Fibroblast of skin of right quadriceps (primary cell): ENCODE results near the gene CYBA.

Experiments
- DNase-seq: peaks from one replicate; pipeline ENCODE4 v3.0.0-alpha.2; 2013

The CYBA gene

DNA sequence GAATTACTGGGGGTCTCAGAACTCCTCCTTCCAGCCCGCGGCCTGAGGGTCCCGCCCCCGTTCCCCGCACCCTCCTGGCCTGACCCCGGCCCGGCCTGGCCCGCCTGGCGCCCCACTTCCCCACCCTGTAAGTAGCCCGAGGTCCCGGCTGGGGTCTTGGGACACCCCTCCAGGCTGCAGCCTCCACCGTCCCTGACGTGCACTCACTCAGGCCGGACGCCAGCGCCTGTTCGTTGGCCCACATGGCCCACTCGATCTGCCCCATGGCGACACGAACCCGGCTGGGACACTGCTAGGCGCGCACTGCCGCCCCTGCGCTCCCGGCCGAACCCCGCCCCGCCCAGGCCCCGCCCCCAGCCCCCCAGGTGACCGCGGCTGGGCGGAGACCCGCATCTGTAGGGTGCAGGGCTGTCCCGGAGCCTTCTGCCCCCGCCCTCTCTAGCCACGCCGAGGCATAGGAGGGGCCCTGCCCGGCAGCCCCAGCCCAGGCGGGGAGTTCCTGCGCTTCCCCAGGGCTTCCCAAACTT is at the start of gene CYBA:
Gene CYBA, minus strand, starts transcription at position 305 of the 527 bp plus-strand sequence. Its CDS starts 40 bp downstream, at position 265.
- DNase-seq = peak; percentile 52

DNA sequence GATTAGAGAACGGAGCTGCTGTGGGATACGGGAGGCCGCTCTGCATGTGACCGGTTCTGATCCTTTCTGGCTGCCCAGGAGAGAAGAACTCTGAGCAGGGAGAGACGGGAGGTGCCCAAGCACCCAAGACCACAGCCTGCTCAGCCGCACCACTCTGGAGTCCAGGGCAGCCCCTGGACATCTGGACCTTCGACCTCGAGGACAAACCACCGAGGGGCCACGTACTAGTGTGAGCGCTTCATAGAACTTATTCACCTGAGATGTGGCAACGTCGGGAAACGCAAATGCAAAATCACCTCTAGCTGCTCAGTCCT is 49.4 kb upstream of the CYBA start:
- DNase-seq = no peak

DNA sequence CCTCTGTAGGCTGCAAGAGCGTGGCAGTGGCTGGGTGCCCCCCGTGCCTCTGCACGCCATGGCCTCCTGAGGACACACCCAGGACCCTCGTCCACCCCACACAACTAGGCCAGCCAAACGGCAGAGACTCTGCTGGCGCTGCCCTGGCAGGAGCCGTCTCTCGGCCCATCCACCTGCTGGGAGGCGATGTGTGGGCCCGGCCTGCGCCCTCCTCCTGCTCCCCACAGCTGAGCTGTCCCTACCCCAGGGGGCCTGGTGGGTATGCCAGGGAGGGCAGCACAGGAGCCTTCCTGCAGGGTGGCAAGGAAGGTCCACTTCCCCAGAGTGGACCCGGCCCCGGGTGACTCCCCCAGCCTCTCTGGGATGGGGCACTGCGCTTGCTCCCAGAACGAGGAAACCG is 48.3 kb upstream of the CYBA start:
- no peak for DNase-seq

DNA sequence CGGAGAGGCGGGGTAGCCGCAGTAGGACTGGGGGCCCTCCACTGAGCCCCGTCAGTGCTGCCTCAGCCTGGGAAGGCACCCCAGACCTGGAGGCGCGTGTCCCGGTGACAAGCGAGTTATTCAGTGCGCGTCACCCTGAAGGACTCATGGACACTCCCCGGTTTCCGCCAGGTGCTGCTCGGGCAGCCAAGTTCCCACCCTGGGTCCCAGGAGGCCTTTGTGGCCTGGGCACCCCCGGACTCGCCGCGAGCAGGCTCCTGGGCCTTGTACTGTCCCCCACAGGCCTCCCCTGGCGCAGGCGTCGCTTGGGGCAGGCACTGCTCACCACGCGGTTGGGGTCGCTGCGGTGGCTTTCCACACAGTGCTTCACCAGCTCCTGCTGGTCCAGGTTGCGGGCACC is 47.8 kb upstream of the CYBA start:
- DNase-seq = no peak

DNA sequence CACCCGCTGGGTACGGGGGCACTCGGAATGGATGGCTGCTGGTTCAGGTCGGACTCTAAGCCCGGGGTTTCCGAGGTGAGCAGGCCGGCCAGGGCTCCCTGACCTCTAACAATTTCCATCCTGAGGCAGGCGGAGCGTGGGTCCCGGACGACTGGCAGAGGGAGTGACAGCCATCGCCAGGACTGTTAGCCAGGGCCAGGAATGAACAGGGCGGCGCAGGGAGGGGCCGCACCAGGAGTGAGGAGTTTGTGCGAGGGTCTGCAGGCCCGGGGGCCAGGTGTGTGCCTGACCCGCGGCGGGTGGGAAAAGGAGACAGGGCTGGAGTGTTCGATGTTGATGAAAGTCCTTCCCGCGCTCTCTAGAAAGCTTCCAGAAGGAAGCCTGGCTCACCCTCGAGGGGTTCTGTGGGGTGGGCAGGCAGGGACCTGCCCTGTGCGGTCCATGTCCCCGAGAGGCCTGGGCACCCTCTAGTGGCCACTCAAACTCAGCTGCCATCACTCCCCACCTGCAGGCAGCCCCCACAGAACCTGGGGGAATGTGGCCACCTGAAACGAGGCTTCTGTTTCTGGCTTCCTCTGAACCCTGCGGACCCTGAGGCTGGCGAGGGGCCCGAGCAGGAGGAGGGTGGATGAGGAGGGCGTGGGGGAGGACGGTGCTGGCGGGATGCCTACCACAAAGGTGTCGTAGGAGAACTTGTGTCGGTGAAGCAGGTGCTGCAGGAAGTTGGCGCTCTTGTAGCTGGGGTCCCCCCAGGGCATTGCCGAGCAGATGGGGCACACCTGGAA is 47.2 kb upstream of the CYBA start:
- DNase-seq = no peak

DNA sequence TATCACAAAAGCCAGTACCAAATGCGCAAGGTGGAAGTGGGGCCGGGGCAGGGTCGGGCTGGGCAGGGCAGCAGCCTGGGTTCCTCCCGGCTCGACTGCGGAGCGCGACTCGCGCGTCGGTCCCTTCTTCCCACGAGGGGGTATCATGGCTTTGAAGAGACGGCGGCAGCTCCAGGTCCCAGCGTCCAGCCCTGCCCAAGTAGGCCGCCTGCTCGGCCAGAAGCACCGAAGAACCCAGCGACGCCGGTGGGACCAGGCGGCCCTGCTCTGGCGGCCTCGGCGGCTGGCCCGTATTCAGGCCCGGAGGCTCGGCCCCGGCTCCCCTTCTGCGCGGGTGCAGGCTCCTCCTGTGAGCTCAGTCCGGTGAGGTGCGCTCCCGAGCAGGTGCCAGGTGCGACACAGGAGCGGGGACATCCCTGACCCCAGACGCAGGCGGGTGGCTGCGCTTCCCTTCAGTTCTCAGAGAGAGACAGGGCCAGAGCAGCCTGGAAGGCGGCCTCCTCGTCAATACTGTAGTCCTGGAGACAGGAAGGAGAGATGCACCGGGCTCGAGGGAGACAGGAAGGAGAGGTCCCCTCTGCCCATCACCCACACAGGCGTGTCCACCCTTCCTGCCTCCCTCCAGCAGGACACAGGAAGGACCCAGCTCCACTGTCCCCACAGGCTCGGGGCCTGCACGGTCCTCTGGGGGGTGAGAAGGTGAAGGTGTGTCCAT is 46.4 kb upstream of the CYBA start:
- DNase-seq = no peak

DNA sequence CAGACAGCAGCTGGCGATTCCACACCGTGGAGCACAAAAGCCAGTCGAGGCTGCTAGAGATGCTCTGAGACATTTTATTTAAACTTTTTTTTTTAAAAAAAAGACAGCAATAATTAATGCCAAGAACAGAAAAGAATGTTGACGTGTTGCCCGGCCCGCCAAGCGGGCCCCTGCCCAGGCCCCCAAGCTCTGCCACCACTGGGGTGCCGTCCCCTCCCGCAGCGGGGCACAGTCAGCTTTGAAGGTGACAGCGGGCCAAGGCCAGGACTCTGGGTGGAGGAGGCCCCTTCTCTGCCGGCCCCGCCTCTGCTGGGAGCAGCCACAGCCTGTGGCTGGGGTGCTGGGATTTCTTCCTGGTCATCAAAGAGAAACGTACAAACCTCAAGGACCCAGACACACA is 45.6 kb upstream of the CYBA start:
- no peak for DNase-seq

DNA sequence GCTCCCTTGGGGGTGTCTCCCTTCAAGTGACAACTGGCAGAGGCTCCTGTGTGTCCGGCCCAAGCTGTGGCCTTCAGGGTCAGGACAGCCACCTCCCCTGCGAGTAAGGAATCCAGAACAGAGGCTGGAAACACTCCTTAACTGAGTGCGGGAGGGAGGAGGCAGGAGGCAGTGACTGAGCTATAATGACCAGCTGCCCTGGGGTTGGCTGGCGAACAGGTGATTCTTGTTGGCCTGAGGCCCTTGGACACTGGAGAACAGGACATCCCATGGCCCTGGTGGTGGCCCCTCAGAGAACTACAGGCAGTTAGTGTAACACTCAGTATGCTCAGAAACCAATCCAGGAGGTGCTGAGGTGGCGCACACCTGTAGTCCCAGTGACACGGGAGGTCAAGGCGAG is 44.9 kb upstream of the CYBA start:
- no peak for DNase-seq

DNA sequence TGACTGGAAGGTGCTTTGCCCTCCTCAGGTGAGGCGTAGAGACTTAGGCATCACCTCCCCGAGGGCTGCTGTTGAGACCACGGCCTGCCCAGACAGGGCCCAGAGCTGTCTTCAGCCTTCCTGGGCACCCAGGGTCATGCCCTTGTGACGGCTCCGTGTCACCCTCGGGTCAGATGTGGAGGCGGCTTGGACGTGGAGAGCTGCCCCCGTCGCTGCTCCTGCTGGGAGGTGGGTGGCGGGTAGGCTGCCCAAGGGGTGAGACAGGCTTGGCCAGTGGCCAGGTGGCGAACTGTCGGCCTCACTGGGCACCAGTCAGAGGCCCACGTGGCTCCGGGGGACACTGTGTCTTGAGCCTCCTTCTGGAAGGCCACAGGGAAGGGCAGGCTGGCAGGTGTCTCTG is 44.4 kb upstream of the CYBA start:
- no peak for DNase-seq

DNA sequence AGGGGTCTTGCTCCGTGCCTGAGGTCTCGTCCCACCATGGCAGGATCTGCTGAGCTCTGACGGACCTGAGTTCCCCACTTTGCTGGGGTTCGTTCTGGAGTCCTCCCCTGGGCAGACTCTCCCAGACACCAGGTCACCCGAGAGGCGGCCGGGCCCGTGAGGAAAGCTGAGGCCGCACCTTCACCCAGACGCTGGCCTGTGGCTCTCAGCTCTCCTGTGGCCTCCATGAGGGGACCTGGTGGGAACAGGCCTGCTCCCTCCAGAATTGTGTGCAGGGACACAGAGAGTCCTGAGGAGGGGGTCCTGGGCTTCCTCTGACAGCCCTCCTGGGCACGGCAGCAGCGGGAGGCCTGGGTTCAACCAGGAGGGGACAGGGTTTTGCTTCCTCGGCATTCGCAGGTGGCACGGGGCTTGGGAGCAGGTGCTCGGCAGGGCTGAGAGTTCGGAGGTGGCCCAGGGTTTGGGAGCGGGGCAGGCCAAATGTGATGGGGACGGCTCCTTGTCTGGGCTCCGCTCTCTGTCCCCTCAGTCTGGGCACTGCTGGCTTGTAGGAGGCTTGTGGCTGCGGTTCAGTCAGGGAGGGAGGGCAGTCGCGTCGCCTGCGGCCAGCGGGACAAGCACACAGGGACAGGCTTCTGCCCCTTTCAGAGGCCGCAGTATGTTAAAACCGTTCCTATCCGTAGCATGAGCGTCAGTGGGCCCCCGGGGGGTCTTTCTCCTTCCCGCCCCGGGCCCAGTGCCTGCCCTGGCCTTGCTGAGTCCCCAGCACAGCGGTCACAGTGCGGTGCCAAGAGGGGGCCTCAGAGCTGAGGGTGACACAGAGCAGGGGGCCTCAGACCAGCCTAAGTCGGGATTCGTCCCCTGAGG is 43.6 kb upstream of the CYBA start:
- no peak for DNase-seq

DNA sequence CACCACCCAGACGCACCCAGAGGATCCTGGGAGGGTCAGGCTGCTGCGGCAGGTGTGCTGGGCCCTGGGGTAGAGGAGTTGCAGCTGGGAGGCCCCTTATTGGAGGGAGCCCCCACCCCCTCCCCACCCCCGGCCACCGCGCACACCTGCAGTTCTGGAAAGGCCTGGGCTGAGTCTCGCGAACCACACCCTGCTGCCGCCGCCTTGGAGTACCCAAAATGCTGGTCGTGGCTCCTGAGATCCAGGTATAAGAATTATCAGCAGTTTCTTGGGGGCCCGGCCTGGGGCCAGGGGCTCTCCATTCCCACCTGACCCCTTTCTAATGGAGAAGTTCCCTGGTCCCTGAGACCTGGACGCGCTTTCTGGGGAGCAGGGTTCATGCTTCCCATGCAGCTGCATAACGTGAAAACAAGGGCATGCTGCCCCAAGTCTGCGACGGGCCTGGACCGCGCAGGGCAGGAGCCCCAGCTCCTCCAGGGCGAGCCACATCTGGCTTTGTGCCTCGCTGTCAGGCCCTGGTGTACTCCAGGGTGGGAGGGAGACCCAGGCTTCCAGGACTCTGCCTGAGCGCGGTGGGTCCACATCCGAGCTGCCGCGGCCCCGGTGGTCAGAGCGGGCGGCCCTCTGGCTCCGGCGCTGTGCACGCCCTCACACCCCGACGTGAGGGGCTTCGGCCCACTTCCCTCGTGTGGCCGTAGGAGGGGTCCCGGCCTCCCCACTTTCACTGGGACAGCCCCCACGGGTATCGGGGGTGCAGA is 42.7 kb upstream of the CYBA start:
- no peak for DNase-seq

DNA sequence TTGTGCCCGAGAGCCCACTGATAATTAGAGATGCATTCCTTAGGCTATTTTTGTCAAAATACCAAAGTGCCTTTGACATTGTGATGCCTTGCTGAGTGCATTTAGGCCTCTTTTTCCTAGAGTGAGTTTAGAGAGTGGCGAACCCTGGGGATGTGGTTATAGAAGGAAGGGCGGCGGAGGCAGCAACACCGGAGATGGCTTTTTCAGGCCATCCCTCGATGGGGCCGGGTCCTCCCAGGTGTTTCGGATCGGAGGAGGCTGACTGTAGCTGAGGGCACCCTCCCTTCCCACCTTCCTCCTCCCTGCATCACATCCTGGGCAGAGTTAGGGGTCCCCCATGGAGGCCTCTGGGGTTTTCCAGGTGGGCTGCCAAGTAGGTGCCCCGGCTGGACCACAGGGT is 42.0 kb upstream of the CYBA start:
- no peak for DNase-seq

DNA sequence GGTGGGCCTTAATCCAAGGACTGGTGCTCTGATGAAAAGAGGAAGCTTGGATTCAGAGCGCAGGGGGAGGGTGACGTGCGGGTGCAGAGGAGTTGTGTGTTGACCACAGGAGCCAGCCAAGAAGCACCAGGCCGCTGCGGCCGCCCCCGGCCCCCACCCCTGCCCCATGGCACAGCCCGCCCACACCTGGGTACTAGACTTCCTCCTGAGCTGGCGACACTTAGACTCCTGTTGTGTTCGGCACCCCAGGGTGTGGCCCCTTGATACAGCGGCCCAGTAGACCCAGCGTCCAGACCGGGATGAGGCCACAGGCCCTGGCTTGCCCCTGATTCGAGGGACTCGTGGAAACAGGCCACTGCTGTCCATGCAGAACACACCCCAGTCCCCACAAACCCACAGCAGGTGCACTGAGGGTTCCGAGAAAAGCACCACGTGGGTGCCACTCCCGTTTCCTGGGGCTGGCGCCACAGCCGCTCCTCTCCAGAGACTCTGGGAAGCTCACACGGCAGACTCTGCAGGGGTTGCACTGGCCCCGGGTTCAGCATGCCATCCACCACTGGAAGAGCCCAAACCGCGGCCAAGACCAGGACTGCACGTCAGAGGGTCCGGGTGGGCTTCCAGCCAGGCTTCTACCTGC is 41.2 kb upstream of the CYBA start:
- DNase-seq = no peak

DNA sequence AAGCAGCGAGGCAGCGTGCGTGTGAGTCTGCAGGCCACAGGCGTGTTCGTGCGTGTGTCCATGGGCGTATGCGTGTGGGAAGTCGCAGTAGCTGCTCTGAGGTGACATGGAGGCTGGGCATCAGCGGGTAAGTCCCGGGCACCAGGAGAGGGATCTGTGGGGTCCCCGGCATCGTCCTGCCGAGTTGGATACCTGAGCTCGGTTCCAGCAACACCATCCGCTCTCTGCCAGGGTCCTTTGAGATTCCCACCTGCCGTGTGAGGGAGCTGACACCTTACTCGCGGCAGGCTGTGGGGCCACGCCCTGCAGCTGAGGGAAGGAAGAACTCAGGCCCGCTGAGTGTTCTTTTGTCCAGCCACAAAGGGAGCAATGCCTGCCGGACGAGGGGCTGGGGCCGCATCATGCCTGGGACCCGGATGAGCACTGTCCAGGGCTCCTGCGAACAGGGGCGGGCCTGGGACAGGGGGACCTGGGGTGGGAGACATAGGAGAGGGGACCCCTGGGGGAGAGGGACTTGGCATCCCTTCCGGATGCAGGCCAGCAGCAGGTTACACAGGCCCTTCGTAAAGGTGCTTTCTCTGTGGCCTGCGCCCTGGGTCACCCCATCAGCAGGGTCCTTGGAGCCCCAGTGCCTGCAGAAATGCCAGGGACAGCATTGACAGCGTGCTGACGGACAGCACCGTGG is 40.4 kb upstream of the CYBA start:
- no peak for DNase-seq

DNA sequence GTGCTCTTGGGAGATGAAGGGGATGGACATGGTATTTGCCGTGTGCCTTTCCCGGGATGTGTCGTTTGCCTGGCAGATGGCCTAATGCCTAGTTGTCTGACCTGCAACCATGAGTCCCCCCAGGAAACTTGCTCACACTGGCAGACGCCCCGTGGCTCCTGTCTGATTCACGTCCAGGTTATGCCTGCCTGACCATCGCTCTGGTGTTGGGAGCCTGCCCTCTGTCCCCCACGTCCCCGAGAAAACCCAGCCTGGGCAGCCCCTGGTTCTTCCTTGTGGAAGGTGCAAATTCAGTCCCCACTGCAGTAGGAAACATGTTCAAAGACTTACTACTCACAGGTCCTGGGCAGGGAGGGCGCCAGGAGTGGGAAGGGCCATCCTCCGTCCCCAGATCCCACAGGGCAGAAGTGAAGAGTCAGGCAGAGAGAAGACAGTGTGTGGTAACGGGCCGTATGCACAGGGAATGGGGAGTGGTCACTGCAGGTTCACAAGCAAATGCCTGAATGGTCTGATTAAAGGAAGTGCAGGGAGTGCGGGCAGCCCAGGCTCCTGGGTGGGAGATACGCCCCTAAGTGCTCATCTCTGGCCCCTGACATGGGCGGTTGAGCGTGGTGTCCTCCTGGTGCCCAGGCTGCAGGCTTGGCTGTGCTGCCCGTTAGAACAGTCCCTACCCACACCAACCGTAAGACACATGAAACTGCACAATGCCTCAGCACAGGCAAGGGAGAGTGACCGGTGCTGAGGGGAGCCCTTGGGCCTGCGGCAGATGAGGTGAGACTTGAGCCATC is 39.7 kb upstream of the CYBA start:
- DNase-seq = no peak

DNA sequence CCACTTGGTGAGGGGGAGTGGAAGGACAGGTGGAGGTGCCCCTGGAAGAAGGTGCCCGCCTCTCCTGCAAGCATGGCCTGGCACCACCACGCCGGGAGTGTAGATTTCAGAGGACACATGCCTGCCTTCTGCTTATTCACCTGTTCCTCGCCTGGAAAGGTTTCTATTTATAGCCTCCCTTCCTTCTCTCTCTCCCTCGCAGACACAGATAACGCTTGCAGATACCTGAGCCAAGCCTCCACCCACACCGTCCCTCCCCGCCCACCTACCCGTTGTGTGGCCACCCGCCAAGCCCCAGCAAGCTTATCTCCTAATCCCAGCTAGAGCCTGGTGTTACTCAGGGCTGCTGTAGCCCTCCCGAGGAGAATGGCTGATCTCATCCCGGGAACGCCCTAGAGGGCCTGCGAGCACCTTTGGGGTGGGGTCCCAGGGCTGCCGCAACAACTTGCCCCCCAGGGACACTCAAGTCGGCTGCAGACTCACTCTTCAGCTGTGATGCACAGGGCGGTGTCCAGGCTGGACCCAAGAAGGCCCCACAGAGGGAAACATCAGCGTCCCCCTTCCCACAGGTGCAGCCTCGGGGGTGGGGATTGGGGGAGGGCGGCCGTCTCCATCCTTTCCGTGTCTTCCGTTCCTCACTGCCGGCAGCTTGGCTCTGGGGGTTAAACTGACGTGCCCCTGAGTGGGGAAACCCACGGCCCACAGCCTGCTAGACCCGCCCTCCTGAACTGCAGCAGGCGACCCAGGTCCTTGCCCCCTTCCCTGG is 37.3 kb upstream of the CYBA start:
- DNase-seq = no peak

DNA sequence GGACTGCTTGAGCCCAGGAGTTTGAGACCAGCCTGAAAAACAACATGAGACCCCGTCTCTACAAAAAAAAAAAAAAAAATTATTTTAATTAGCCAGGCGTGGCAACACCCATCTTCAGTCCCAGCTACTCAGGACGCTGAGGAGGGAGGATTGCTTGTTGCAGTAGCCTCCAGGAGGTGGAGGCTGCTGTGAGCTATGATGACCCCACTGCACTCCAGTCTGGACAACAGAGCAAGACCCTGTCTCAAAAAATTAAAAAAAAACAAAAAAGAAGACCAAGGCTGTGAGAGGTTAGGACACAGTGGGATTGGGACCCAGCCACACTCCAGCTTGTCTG is 36.8 kb upstream of the CYBA start:
- DNase-seq = no peak

DNA sequence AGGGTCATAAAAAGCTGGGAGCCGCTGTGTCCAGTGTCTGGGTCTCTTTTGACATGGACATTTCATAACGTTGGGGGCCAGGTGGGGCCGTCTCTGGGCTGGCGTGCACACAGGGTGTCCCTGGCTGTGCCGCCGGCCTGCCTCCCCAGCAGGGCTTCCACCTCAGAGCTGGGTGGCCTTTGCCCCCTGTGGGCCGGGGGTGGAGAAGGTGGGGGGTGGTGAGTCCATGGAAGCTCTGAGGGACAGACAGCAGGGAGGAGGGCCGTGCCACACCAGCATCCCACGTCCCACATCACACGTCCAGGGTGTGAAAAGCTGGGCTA is 36.4 kb upstream of the CYBA start:
- no peak for DNase-seq

DNA sequence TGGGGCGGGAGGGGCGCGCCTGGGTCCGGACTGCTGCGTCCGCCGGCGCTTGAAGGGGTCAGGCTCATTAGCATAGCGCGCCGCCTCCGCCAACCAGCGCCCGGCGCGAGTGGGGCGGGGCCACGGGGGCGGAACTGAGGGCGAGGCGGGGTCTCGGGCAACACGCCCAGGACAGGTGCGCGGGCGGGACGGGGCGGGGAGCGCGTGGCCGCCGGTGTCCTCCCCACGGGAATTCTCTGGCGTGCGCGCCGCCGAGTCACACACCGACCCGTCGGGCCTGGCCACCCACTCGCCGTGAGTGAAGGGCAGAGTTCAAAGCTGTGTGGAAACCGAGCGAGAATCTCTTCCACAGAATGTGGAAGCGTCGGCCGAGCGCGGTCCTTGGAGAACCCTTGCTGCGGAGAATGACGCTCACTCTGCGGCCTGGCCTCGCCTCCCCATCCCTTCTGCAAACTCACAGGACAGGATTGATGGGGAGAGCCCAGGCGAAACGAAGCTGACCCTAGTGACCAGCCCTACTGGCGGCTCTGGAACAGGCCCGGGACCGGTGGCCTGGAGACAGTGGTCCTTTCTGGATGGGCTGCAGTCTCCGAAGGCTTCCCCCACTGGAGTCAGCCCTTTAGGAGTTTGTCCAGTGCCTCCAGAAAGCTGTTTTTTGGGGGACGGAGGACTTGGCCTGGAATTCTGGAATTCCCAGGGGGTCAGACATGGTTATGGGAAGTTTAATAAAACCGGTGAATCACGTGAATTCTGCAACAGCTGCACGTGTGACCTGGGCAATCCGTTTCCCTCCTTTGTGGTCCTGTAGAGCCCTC is 35.8 kb upstream of the CYBA start, which contains the start of gene SNAI3:
Gene SNAI3, minus strand, starts transcription at position 69 of the 815 bp plus-strand sequence. CDS start 101 bp downstream, outside the sequence.
- DNase-seq = no peak
